ENCODE measurements around the gene ZCCHC7.
"Not testable (repeated sequence)": the region's sequence is repeated elsewhere in the genome, so short reads cannot be mapped to it uniquely, and the experiment has no call there.

GRCh38 chr9:37120843-37121335 lies 515 bp downstream of the ZCCHC7 start:
- not testable (repeated sequence) for TF ChIP-seq EZH2 (IDR thresholded peaks at IDR 0.05; ENCODE audit: borderline replicate concordance, low read depth, low read length, severe bottlenecking); CTCF (IDR thresholded peaks at IDR 0.05; ENCODE audit: borderline replicate concordance, extremely low read depth, low read length, poor library complexity, severe bottlenecking)

Measured in DND-41 (cell line).